Right cardiac atrium (tissue), 5 donors: ENCODE results near the gene RXFP4. TPM values are rescaled to one million over a fixed set of nuclear protein-coding genes. Genes with fewer than 3 reads are reported as not detected.
A peak's percentile ranks its signal among the peaks of the same experiment; 100 is the strongest.

Experiments
- ATAC-seq, 2 donors: fragments of 200-7000 bp; cut with Tn5 transposase; one replicate each; pipeline versions ENCODE4 v1.8.0 to v1.9.1; 2020; ENCODE audit warnings: moderate library complexity in 2 of 2, mild to moderate bottlenecking in 1 of 2
- DNase-seq, 3 donors: peaks; one replicate each; pipeline ENCODE4 v3.0.0-alpha.2; 2020
- H3K27ac ChIP-seq: one replicate; pipeline ENCODE4 v1.5.1; 2013; ENCODE audit warnings: mild to moderate bottlenecking, low read length, control low read depth, moderate library complexity
- H3K27me3 ChIP-seq: one replicate; pipeline ENCODE4 v1.6.1; 2013; ENCODE audit not compliant: control insufficient read depth, insufficient read depth
- H3K4me1 ChIP-seq: one replicate; pipeline ENCODE4 v1.6.1; 2013; ENCODE audit warnings: low read length; ENCODE audit not compliant: control insufficient read depth, insufficient read depth
- H3K4me3 ChIP-seq: one replicate; pipeline ENCODE4 v1.5.1; 2013; ENCODE audit warnings: low read length, control low read depth
- H3K9me3 ChIP-seq: one replicate; pipeline ENCODE4 v1.6.1; 2013; ENCODE audit warnings: low read length; ENCODE audit not compliant: control insufficient read depth
- WGBS: extraction: QIAGEN DNeasy Blood & Tissue Kit; methylation state at CpG from one replicate; pipeline ENCODE4 v1.1.7; 2013; 5-methylcytosine and 5-hydroxymethylcytosine counted together
- intact Hi-C, 4 donors: fragments of 100-400 bp; cut with DNase I; formaldehyde crosslinking; loops; one replicate each; pipeline versions ENCODE4 v1.11.0 to v1.14.0; 2022 to 2023
- polyA plus RNA-seq: library from polyadenylated mRNA; stranded (reverse); fragments of 200-250 nt; gene quantifications from one replicate; pipeline ENCODE4 v1.2.3, GENCODE V29; 2013
- total RNA-seq, 4 donors: library from RNA; stranded (reverse); fragmentation: NEBNext Ultra II Directional; extraction: Animal tissue kit (Norgen Biotek cat#: 25700); gene quantifications; one replicate each; pipeline ENCODE4 v1.2.1, GENCODE V29; 2021
- donor health status: healthy with polysubstance abuse.
- donor health status: DM: no; HTN: yes; CAD: no.
- donor health status: DM: no; HTN: no; CAD: no.
- donor health status: DM: no; HTN: yes; CAD: no; lungs with severe emphysema.
- donor health status: DM: yes; HTN: yes; CAD: no.

The RXFP4 gene
- total and polyA plus RNA-seq, 5 donors: not detected

GRCh38 chr1:155961937-155962336, 20.5 kb downstream of the RXFP4 start:
- H3K4me3 ChIP-seq: no peak overlapping the region
- peaks cover 6% of the 10 kb centered on the region for H3K4me1 ChIP-seq
- 38% methylated on average over 14 of the region's 14 CpGs for WGBS
- no peaks in the 10 kb centered on the region for H3K9me3 ChIP-seq
- intact Hi-C loops: no loop called here
- peak overlapping the region; percentile 21 for H3K27ac ChIP-seq
- DNase-seq: peak; percentile 81 to 86 (median 83)
- H3K27me3 ChIP-seq: no peaks in the 10 kb centered on the region
- ATAC-seq: peak; percentile 66 to 91

- ATAC-seq: peak in 1 of 2 donors; percentile 15
- peaks cover 12% of the 10 kb centered on the region for H3K4me1 ChIP-seq
Observed at GRCh38 chr1:155962599-155963211, 21.3 kb downstream of the RXFP4 start.

GRCh38 chr1:155964193-155964592, 22.8 kb downstream of the RXFP4 start:
- H3K27me3 ChIP-seq: no peaks in the 10 kb centered on the region
- peaks cover 25% of the 10 kb centered on the region for H3K4me1 ChIP-seq
- whole genome bisulfite sequencing: 44% methylated on average over 7 of the region's 7 CpGs
- H3K27ac ChIP-seq: no peak overlapping the region
- H3K9me3 ChIP-seq: no peaks in the 10 kb centered on the region
- ATAC-seq: no peak
- no peak for DNase-seq
- no peak overlapping the region for H3K4me3 ChIP-seq
- intact Hi-C loops: no loop called here

More at GRCh38 chr1:155962599-155963211, 21.3 kb downstream of the RXFP4 start:
- peak; percentile 68 to 90 (median 80) for DNase-seq
- Histone ChIP-seq H3K27ac (peak overlapping the region; percentile 11), H3K27me3 (no peaks in the 10 kb centered on the region), H3K4me3 (no peak overlapping the region), H3K9me3 (no peaks in the 10 kb centered on the region)
- WGBS: 58% methylated on average over 18 of the region's 18 CpGs
- intact Hi-C loops: no loop called here

- DNase-seq: peak in 1 of 3 donors; percentile 5
- no peaks in the 10 kb centered on the region for H3K27me3 ChIP-seq
- H3K9me3 ChIP-seq: no peaks in the 10 kb centered on the region
- peak overlapping the region; percentile 55 for H3K27ac ChIP-seq
- H3K4me1 ChIP-seq: peaks cover 43% of the 10 kb centered on the region
- H3K4me3 ChIP-seq: no peak overlapping the region
- intact Hi-C loops: no loop called here
- no peak for ATAC-seq
- WGBS: 53% methylated on average over 9 of the region's 9 CpGs
Observed at GRCh38 chr1:155966135-155966534, 24.7 kb downstream of the RXFP4 start.

GRCh38 chr1:155966750-155967149, 25.3 kb downstream of the RXFP4 start:
- peaks cover 43% of the 10 kb centered on the region for H3K4me1 ChIP-seq
- 42% methylated on average over 7 of the region's 7 CpGs for WGBS
- DNase-seq (peak in 1 of 3 donors; percentile 53), ATAC-seq (peak; percentile 23 to 36)
- H3K4me3 ChIP-seq: no peak overlapping the region
- peak overlapping the region; percentile 73 for H3K27ac ChIP-seq
- intact Hi-C loops: no loop called here
- H3K9me3 ChIP-seq: no peaks in the 10 kb centered on the region
- H3K27me3 ChIP-seq: no peaks in the 10 kb centered on the region

GRCh38 chr1:155967341-155968050, 26.1 kb downstream of the RXFP4 start:
- Histone ChIP-seq H3K4me1 (peaks cover 43% of the 10 kb centered on the region), H3K9me3 (no peaks in the 10 kb centered on the region), H3K4me3 (no peak overlapping the region), H3K27ac (peak overlapping the region; percentile 96), H3K27me3 (no peaks in the 10 kb centered on the region)
- DNase-seq (peak; percentile 49 to 83 (median 75)), ATAC-seq (peak; percentile 28 to 61)
- 17% methylated on average over 13 of the region's 13 CpGs for WGBS
- intact Hi-C loops: no loop called here

GRCh38 chr1:155968051-155968400, 26.6 kb downstream of the RXFP4 start:
- H3K4me1 ChIP-seq: peaks cover 38% of the 10 kb centered on the region
- ATAC-seq (no peak), DNase-seq (no peak)
- 45% methylated on average over 7 of the region's 7 CpGs for WGBS
- peak overlapping the region; percentile 96 for H3K27ac ChIP-seq
- H3K27me3 ChIP-seq: no peaks in the 10 kb centered on the region
- intact Hi-C loops: no loop called here
- no peaks in the 10 kb centered on the region for H3K9me3 ChIP-seq
- no peak overlapping the region for H3K4me3 ChIP-seq

GRCh38 chr1:155968670-155969069, 27.2 kb downstream of the RXFP4 start:
- intact Hi-C loops: no loop called here
- peaks cover 38% of the 10 kb centered on the region for H3K4me1 ChIP-seq

GRCh38 chr1:155969377-155969791, 27.9 kb downstream of the RXFP4 start:
- DNase-seq (peak in 2 of 3 donors; percentile 49 to 50), ATAC-seq (no peak)
- no peaks in the 10 kb centered on the region for H3K27me3 ChIP-seq
- no peaks in the 10 kb centered on the region for H3K9me3 ChIP-seq
- intact Hi-C loops: no loop called here
- 64% methylated on average over 9 of the region's 9 CpGs for WGBS
- H3K4me3 ChIP-seq: no peak overlapping the region
- peak overlapping the region; percentile 78 for H3K27ac ChIP-seq
- H3K4me1 ChIP-seq: peaks cover 42% of the 10 kb centered on the region

More at GRCh38 chr1:155968670-155969069, 27.2 kb downstream of the RXFP4 start:
- Histone ChIP-seq H3K27me3 (no peaks in the 10 kb centered on the region), H3K9me3 (no peaks in the 10 kb centered on the region), H3K27ac (peak overlapping the region; percentile 78), H3K4me3 (no peak overlapping the region)
- DNase-seq: peak; percentile 47 to 79 (median 76)
- WGBS: 19% methylated on average over 3 of the region's 3 CpGs
- ATAC-seq: peak; percentile 6 to 10

- Histone ChIP-seq H3K9me3 (no peaks in the 10 kb centered on the region), H3K27ac (peak overlapping the region; percentile 58), H3K4me3 (no peak overlapping the region), H3K4me1 (peaks cover 53% of the 10 kb centered on the region), H3K27me3 (no peaks in the 10 kb centered on the region)
- 30% methylated on average over 11 of the region's 11 CpGs for WGBS
- DNase-seq (peak; percentile 79 to 88 (median 84)), ATAC-seq (peak; percentile 64 to 70)
- intact Hi-C loops: no loop called here
Observed at GRCh38 chr1:155970531-155971167, 29.2 kb downstream of the RXFP4 start.
